ENCODE results near the gene STYK1.

STYK1 gene, protein sequence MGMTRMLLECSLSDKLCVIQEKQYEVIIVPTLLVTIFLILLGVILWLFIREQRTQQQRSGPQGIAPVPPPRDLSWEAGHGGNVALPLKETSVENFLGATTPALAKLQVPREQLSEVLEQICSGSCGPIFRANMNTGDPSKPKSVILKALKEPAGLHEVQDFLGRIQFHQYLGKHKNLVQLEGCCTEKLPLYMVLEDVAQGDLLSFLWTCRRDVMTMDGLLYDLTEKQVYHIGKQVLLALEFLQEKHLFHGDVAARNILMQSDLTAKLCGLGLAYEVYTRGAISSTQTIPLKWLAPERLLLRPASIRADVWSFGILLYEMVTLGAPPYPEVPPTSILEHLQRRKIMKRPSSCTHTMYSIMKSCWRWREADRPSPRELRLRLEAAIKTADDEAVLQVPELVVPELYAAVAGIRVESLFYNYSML

DNA sequence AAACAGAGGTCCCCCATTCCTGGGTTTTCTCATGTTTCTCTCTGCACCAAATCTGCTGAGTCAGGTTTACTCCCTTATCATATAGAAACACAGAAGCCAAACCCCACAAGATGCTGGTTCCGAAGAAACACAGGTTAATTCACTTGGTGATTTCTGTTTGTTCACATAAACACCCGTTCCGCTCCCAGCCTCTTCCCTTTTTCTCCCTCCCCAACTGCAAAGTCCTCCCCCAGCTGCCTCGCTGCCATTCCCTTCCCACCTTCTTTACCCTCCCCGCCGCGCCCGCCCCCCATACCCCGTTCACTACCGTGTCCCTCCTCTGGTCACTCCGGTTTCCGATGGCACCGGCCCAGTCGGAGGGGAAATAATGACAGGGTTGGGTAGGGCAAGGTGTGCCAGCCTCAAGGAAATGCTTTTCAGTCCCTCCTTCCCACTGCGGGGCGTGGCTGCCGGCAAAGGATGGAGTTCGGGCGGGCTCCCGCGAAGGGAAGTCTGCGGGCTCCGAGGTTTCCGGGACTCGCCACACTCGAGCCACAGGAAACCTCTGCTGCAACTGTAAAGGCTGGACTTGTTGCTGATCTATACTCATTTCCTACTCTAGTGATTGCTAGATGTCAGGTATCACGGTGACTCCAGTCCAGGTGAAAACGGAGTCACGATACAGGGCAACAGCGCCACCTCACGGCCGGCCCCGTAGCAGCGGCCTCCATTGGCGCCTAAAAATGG, at the start of gene STYK1:
Gene STYK1, minus strand, starts transcription at position 394 of the 726 bp plus-strand sequence. CDS start 39,434 bp downstream, outside the sequence.
- H3K4me3 ChIP-seq (ENCODE audit: low read length in 2 of 2): peak within 1 kb of the TSS; percentile 57 to 69
- H3K36me3 ChIP-seq (ENCODE audit: control insufficient read depth in 2 of 2, insufficient read depth in 2 of 2, low read length in 2 of 2): no peaks in the 10 kb centered on the region
- H3K9ac ChIP-seq (ENCODE audit: low read length in 2 of 2): no peak within 1 kb of the TSS
- H3K27me3 ChIP-seq (ENCODE audit: control insufficient read depth in 1 of 2, insufficient read depth in 2 of 2, low read length in 2 of 2): peaks cover 13 to 17% of the 10 kb centered on the region in 2 donors
- no peaks in the 10 kb centered on the region for H3K9me3 ChIP-seq (ENCODE audit: control insufficient read depth in 2 of 2, low read length in 2 of 2)
- peaks cover 2% of the 10 kb centered on the region for H3K4me1 ChIP-seq (ENCODE audit: control insufficient read depth, insufficient read depth, low read length)
- no peak within 1 kb of the TSS for H3K27ac ChIP-seq (ENCODE audit: low read length)

DNA sequence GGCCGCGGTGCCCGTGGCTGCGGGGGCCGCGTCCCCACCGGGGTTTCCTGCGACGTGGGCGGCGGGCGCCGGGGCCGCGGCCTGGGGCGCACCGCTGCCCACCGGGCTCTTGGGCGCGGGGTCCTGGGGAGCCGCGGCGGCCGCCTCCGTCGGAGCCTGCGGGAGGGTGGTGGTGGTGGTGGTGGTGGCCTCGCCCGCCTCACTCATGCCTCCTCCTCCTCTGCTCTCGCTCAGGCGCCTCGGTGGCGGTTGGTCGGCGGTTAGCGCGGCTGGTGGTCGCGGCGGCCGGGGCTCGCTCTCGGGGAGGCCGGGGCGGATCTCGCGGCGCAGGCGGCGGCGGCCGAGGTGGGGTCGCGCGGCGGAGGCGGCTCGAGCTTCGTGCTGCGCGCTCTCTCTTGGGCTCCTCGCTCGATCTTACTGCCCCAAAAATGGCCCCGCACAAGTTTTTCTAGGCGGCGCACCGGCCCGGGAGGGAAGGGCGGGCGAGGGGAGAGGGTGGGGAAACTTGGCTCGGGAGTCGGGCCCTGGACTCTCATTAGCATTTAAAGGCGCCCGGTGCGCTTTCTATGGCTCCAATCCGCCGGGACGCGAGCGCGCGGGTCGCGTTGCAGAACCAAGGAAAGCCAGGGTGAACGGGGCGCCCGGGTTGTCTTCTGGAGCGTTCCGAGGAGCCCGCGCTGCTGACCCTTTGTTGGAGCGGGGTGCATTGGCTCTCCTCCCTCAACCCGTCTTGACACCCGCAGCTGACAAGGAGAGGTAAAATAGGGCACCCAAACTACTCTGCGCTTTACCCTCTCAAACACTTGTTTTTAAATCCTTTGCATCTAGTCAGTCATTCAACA, 49.3 kb upstream of the STYK1 start, which contains the start of gene YBX3:
Gene YBX3, minus strand, starts transcription at position 419 of the 842 bp plus-strand sequence. Its CDS starts 212 bp downstream, at position 207.
- peak within 1 kb of the TSS; percentile 93 to 99 for H3K9ac ChIP-seq (ENCODE audit: low read length in 2 of 2)
- H3K4me3 ChIP-seq (ENCODE audit: low read length in 2 of 2): peak within 1 kb of the TSS; percentile 94 to 95
- peak within 1 kb of the TSS; percentile 92 for H3K27ac ChIP-seq (ENCODE audit: low read length)
- no peaks in the 10 kb centered on the region for H3K27me3 ChIP-seq (ENCODE audit: control insufficient read depth in 1 of 2, insufficient read depth in 2 of 2, low read length in 2 of 2)
- H3K9me3 ChIP-seq (ENCODE audit: control insufficient read depth in 2 of 2, low read length in 2 of 2): no peaks in the 10 kb centered on the region
- no peaks in the 10 kb centered on the region for H3K36me3 ChIP-seq (ENCODE audit: control insufficient read depth in 2 of 2, insufficient read depth in 2 of 2, low read length in 2 of 2)
- H3K4me1 ChIP-seq (ENCODE audit: control insufficient read depth, insufficient read depth, low read length): peaks cover 8% of the 10 kb centered on the region

DNA sequence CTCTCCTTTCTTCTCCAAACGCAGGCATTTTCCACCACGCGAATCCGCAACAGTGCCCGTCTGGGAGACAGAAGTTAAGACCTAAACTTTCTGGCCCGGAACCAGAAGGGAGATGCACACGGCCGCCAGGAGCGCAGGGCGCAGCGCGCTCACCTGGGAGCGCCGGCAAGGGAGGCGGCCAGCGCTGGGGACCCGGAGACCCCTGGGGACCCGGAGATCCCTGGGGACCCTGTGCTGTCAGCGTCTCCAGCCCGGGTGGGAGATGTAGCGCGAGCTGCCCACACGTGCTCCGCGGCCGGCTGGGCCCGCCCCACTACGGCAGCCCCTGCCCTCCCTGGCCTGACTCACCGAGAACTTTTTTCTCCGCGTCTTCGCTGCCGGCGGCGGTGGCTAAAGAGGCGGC, 48.7 kb upstream of the STYK1 start:
- Histone ChIP-seq H3K4me3 (ENCODE audit: low read length in 2 of 2) (peak overlapping the region; percentile 94 to 95), H3K36me3 (ENCODE audit: control insufficient read depth in 2 of 2, insufficient read depth in 2 of 2, low read length in 2 of 2) (no peaks in the 10 kb centered on the region), H3K9me3 (ENCODE audit: control insufficient read depth in 2 of 2, low read length in 2 of 2) (no peaks in the 10 kb centered on the region), H3K27ac (ENCODE audit: low read length) (peak overlapping the region; percentile 92), H3K4me1 (ENCODE audit: control insufficient read depth, insufficient read depth, low read length) (peaks cover 9% of the 10 kb centered on the region), H3K9ac (ENCODE audit: low read length in 2 of 2) (peak overlapping the region; percentile 93 to 99), H3K27me3 (ENCODE audit: control insufficient read depth in 1 of 2, insufficient read depth in 2 of 2, low read length in 2 of 2) (no peaks in the 10 kb centered on the region)

DNA sequence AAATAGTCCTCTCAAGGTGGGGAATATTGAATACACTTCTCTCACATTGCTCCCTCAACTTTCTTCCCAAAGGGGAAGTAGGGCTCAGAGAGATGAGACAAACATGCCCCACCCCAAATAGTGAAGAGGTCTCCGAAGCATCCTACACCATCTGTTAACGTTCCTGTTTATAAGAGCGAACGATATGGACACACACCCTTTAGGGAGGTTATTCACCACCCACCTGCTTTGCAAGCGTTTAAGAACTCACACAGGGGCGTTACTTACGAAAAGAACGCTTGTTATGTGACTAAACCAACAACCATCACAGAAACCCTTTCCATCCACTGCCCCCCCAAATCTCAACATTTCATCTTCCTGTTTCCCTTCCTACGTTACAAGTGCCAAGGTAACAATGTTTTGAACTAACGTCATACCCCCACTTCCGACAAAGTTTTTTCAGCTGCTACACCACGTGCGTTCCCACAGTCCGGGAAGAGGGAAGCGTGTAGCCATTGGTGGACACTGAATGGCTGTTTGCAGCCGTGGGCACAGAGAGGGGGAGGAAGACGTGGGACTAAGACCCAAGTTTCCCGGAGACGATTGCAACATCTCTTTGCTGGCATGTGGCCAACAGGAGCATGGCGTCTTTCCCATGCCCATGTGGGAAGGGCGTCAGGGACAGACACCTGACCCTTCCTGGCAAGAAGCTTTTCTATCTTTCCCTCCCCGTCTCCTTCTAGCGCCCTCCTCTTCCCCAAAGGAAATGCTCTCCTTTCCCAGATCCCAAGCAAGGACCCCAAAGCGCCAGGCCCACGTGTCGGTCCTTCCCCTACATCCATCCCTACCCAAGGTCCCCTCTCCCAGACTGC, 48.0 kb upstream of the STYK1 start:
- Histone ChIP-seq H3K27ac (ENCODE audit: low read length) (peak overlapping the region; percentile 92), H3K4me1 (ENCODE audit: control insufficient read depth, insufficient read depth, low read length) (peaks cover 14% of the 10 kb centered on the region), H3K36me3 (ENCODE audit: control insufficient read depth in 2 of 2, insufficient read depth in 2 of 2, low read length in 2 of 2) (no peaks in the 10 kb centered on the region), H3K9ac (ENCODE audit: low read length in 2 of 2) (peak overlapping the region; percentile 93 to 99), H3K9me3 (ENCODE audit: control insufficient read depth in 2 of 2, low read length in 2 of 2) (no peaks in the 10 kb centered on the region), H3K4me3 (ENCODE audit: low read length in 2 of 2) (peak overlapping the region; percentile 94 to 95), H3K27me3 (ENCODE audit: control insufficient read depth in 1 of 2, insufficient read depth in 2 of 2, low read length in 2 of 2) (no peaks in the 10 kb centered on the region)

DNA sequence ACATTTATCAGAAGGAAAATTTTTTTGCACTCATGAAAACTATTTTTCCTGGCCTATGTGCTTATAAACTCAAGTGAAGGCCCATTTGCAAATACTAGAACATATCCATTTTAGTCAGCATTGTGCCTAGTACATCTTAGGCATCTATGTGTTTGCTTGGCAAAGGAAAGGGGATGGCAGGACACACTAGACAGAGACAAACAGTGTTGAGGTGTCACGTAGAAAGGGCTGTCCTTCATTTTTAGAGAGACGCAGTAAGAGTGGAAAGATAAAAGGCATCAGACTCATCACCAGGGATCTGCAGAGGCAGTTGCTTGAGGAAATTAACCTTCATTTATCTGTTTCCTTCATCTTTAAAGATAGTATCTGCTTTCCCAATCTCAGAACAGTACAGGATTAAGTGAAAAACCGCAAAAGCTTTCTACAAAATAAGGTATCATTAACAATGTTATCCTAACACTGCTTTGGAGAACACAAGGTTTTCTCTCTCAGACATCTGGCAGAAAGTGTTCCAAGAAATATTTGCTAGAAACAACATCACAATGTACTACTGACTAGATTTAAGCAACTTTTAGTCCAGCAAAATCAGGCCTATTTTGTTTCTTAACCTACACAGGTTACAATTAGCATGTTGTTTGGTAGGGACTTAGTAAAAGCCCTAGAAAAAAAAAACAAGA, 47.3 kb upstream of the STYK1 start:
- H3K9ac ChIP-seq (ENCODE audit: low read length in 2 of 2): peak overlapping the region; percentile 93 to 99
- peaks cover 20% of the 10 kb centered on the region for H3K4me1 ChIP-seq (ENCODE audit: control insufficient read depth, insufficient read depth, low read length)
- H3K36me3 ChIP-seq (ENCODE audit: control insufficient read depth in 2 of 2, insufficient read depth in 2 of 2, low read length in 2 of 2): no peaks in the 10 kb centered on the region
- H3K9me3 ChIP-seq (ENCODE audit: control insufficient read depth in 2 of 2, low read length in 2 of 2): no peaks in the 10 kb centered on the region
- H3K4me3 ChIP-seq (ENCODE audit: low read length in 2 of 2): peak overlapping the region; percentile 94 to 95
- no peaks in the 10 kb centered on the region for H3K27me3 ChIP-seq (ENCODE audit: control insufficient read depth in 1 of 2, insufficient read depth in 2 of 2, low read length in 2 of 2)
- peak overlapping the region; percentile 92 for H3K27ac ChIP-seq (ENCODE audit: low read length)

DNA sequence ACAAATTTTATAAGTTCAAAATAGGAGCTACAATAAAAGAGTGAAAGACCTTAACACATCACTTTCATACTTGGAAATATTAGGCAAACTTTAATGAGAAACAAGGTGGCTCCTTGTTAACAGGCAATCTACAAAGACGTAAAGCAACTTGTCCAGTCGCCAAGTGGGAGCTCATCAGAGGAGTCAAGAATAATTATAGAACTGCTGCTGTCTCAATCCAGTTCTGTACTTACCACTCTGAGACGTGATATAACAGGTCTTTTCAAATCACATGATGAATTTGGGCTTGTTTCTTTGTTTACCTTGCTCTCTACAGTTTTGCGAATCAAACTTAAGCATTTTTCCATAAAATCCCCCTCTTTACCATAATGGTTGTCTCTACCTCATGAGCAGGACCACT, 45.6 kb upstream of the STYK1 start:
- H3K9me3 ChIP-seq (ENCODE audit: control insufficient read depth in 2 of 2, low read length in 2 of 2): no peaks in the 10 kb centered on the region
- peaks cover 1 to 5% of the 10 kb centered on the region in 2 donors for H3K36me3 ChIP-seq (ENCODE audit: control insufficient read depth in 2 of 2, insufficient read depth in 2 of 2, low read length in 2 of 2)
- H3K4me1 ChIP-seq (ENCODE audit: control insufficient read depth, insufficient read depth, low read length): peaks cover 21% of the 10 kb centered on the region
- peak overlapping the region in 1 of 2 donors; percentile 41 for H3K4me3 ChIP-seq (ENCODE audit: low read length in 2 of 2)
- peak overlapping the region in 1 of 2 donors; percentile 32 for H3K9ac ChIP-seq (ENCODE audit: low read length in 2 of 2)
- H3K27me3 ChIP-seq (ENCODE audit: control insufficient read depth in 1 of 2, insufficient read depth in 2 of 2, low read length in 2 of 2): no peaks in the 10 kb centered on the region
- no peak overlapping the region for H3K27ac ChIP-seq (ENCODE audit: low read length)

DNA sequence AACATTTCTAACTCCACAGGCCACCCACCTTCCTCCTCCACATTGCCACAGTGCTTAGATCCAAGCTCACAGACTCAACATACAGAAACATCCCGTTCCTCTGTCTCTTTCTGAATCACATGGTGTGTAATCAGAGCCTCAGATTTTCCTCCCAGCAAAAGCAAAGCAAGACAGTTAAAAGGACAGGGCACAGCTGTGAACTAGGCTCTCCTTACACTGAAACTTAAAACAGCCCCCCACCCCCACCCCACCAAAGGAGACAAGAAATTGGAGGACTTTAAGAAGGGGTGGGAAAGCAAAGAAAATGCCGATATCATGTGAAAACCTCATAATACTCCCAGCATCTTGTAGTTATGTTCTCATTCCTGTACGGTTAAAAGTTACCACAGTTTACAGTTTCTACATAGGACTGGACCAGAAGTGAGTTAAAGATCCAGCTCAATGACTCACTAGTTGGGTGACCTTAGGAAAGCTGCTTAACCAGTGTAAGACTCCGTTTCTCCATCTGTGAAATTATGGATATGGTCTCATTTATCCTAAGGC, 44.5 kb upstream of the STYK1 start:
- peak overlapping the region; percentile 17 to 35 for H3K4me3 ChIP-seq (ENCODE audit: low read length in 2 of 2)
- no peaks in the 10 kb centered on the region for H3K27me3 ChIP-seq (ENCODE audit: control insufficient read depth in 1 of 2, insufficient read depth in 2 of 2, low read length in 2 of 2)
- H3K27ac ChIP-seq (ENCODE audit: low read length): peak overlapping the region; percentile 13
- H3K9ac ChIP-seq (ENCODE audit: low read length in 2 of 2): peak overlapping the region in 1 of 2 donors; percentile 38
- H3K4me1 ChIP-seq (ENCODE audit: control insufficient read depth, insufficient read depth, low read length): peaks cover 16% of the 10 kb centered on the region
- H3K36me3 ChIP-seq (ENCODE audit: control insufficient read depth in 2 of 2, insufficient read depth in 2 of 2, low read length in 2 of 2): peaks cover 8 to 17% of the 10 kb centered on the region in 2 donors
- no peaks in the 10 kb centered on the region for H3K9me3 ChIP-seq (ENCODE audit: control insufficient read depth in 2 of 2, low read length in 2 of 2)

DNA sequence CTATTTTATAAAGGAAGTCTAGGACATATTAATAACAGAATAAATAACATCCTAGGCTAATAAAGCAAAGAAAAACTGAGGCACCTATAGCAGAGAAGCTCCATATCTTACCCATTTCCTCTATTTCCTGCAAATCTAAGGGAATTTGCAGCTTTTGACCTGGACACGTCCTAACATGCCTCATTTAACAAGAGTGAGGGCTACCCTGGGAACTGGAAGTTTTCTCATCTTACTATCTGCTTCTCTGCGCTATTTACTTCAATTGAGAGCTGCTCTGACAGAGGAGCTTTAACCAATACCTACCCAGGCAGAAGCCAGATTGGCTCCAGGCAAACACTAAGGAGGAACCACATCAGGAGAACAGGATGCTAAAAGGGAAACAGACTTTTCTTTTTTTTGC, 43.6 kb upstream of the STYK1 start:
- H3K36me3 ChIP-seq (ENCODE audit: control insufficient read depth in 2 of 2, insufficient read depth in 2 of 2, low read length in 2 of 2): peaks cover 17 to 24% of the 10 kb centered on the region in 2 donors
- H3K27me3 ChIP-seq (ENCODE audit: control insufficient read depth in 1 of 2, insufficient read depth in 2 of 2, low read length in 2 of 2): no peaks in the 10 kb centered on the region
- peak overlapping the region in 1 of 2 donors; percentile 31 for H3K9ac ChIP-seq (ENCODE audit: low read length in 2 of 2)
- H3K9me3 ChIP-seq (ENCODE audit: control insufficient read depth in 2 of 2, low read length in 2 of 2): no peaks in the 10 kb centered on the region
- H3K4me3 ChIP-seq (ENCODE audit: low read length in 2 of 2): peak overlapping the region; percentile 10 to 38
- H3K4me1 ChIP-seq (ENCODE audit: control insufficient read depth, insufficient read depth, low read length): peaks cover 16% of the 10 kb centered on the region
- H3K27ac ChIP-seq (ENCODE audit: low read length): peak overlapping the region; percentile 32

DNA sequence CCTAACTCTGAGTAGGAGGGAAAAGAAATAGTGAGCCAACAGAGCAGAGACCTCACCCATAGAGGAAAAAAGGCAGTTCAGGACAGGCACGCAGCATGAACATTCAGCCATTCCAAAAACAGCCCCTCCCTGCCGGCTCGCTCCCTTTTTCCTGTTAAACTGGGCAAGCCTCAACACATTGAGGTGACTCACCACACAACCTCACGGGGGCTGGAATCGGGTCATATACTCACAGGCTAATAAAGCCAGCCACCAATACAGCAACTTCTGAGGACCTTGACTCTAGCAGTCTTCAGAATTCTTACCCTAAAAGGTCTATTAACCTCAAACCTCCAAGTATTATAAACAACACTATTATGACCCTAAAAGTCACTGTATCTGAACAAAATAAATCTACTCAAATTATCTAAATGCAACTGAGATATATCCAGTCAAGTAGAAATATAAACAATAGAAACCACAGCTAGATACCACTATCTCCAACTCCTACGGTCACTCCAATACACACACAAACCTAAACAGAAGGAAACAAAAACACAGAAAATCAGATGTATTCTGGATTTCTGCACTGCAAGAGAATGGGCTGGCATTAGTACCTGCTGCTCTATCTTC, 43.0 kb upstream of the STYK1 start:
- peak overlapping the region; percentile 32 for H3K27ac ChIP-seq (ENCODE audit: low read length)
- peak overlapping the region in 1 of 2 donors; percentile 31 for H3K9ac ChIP-seq (ENCODE audit: low read length in 2 of 2)
- no peaks in the 10 kb centered on the region for H3K27me3 ChIP-seq (ENCODE audit: control insufficient read depth in 1 of 2, insufficient read depth in 2 of 2, low read length in 2 of 2)
- peak overlapping the region; percentile 16 to 38 for H3K4me3 ChIP-seq (ENCODE audit: low read length in 2 of 2)
- H3K4me1 ChIP-seq (ENCODE audit: control insufficient read depth, insufficient read depth, low read length): peaks cover 16% of the 10 kb centered on the region
- H3K9me3 ChIP-seq (ENCODE audit: control insufficient read depth in 2 of 2, low read length in 2 of 2): no peaks in the 10 kb centered on the region
- H3K36me3 ChIP-seq (ENCODE audit: control insufficient read depth in 2 of 2, insufficient read depth in 2 of 2, low read length in 2 of 2): peaks cover 17 to 30% of the 10 kb centered on the region in 2 donors
